Erythroblast (primary cell): ENCODE data around the gene MTO1.

Experiments
- GATA1 ChIP-seq: IDR thresholded peaks from 2 replicates; pipeline ENCODE4 v1.6.1; 2011; ENCODE audit warnings: low read depth, mild to moderate bottlenecking, control low read depth, low read length, moderate library complexity
- POLR2A ChIP-seq: IDR thresholded peaks from 2 replicates; pipeline ENCODE4 v1.6.1; 2011; ENCODE audit warnings: mild to moderate bottlenecking, low read length

- peak; percentile 18 for TF ChIP-seq POLR2A
- TF ChIP-seq GATA1 = no peak
Measured at GRCh38 chr6:73460056-73460455, 1.5 kb upstream of the MTO1 start.
